H1 (cell line): Measurements from ENCODE around the gene MYH8. TPM values are rescaled to one million over a fixed set of nuclear protein-coding genes. Genes with fewer than 3 reads are reported as not detected.

Source experiments
- CTCF ChIA-PET: fragments of 300-600 bp; sonication (Branson Sonifier 250); formaldehyde crosslinking; loops from one replicate; lab custom pipeline; 2021; ENCODE audit not compliant: partially characterized antibody; lab: Charles Lee
- POLR2A ChIA-PET: fragments of 300-600 bp; sonication (Branson Sonifier 250); formaldehyde crosslinking; loops from one replicate; lab custom pipeline; 2021; ENCODE audit warnings: inconsistent platforms; ENCODE audit not compliant: partially characterized antibody; lab: Charles Lee
- DNase-seq, 2 experiments: peaks; one replicate each; pipeline versions ENCODE4 v3.0.0 to v3.0.0-alpha.2; 2010 to 2022; ENCODE audit warnings: low spot score in 2 of 2, low read depth in 1 of 2, mixed read lengths in 1 of 2
- FAIRE-seq: peaks from 2 replicates; lab custom pipeline; 2011; peaks lifted over from hg19 to GRCh38; lab: Jason Lieb, UNC
- H2AFZ ChIP-seq: 2 replicates; pipeline ENCODE4 v1.8.1; 2012; ENCODE audit warnings: low read length, inconsistent platforms
- H2AK5ac ChIP-seq: 2 replicates; pipeline ENCODE4 v1.6.1; 2013; ENCODE audit warnings: low read depth, low read length
- H2BK120ac ChIP-seq: replicated peaks from 2 replicates; pipeline ENCODE3; 2013; ENCODE audit warnings: low read depth, low read length, inconsistent platforms
- H2BK12ac ChIP-seq: 2 replicates; pipeline ENCODE4 v1.6.1; 2013; ENCODE audit warnings: low read depth, low read length
- H2BK15ac ChIP-seq: 2 replicates; pipeline ENCODE4 v1.6.1; 2013; ENCODE audit warnings: low read length
- H2BK20ac ChIP-seq: 2 replicates; pipeline ENCODE4 v1.6.1; 2013; ENCODE audit warnings: low read length
- H2BK5ac ChIP-seq: 2 replicates; pipeline ENCODE4 v1.6.1; 2013; ENCODE audit warnings: low read depth, low read length
- H3K14ac ChIP-seq: 2 replicates; pipeline ENCODE4 v1.6.1; 2013; ENCODE audit warnings: inconsistent platforms; ENCODE audit not compliant: insufficient read length
- H3K18ac ChIP-seq: 2 replicates; pipeline ENCODE4 v1.6.1; 2013; ENCODE audit warnings: low read length; ENCODE audit errors: extremely low read depth
- H3K23ac ChIP-seq: 2 replicates; pipeline ENCODE4 v1.6.1; 2013; ENCODE audit warnings: inconsistent platforms; ENCODE audit not compliant: insufficient read length
- H3K23me2 ChIP-seq: 2 replicates; pipeline ENCODE4 v1.6.1; 2013; ENCODE audit warnings: low read depth, low read length
- H3K27ac ChIP-seq: 2 replicates; pipeline ENCODE4 v1.6.1; 2011; ENCODE audit warnings: low read depth, low read length, inconsistent platforms
- H3K27me3 ChIP-seq, 4 experiments: replicated peaks in 1 of 4; 1 replicate in 1 of 4; 2 replicates in 3 of 4; pipeline versions ENCODE4 v1.6.1 to v1.8.1; 2011 to 2013; ENCODE audit warnings: low read length in 3 of 4, mild to moderate bottlenecking in 3 of 4, inconsistent platforms in 2 of 4, mixed read lengths in 2 of 4, moderate library complexity in 1 of 4; ENCODE audit not compliant: control insufficient read depth in 3 of 4, insufficient read depth in 3 of 4; ENCODE audit errors: extremely low read depth in 1 of 4
- H3K36me3 ChIP-seq, 4 experiments: 2 replicates each; pipeline versions ENCODE4 v1.6.1 to v1.8.1; 2011 to 2013; ENCODE audit warnings: mild to moderate bottlenecking in 4 of 4, low read length in 3 of 4, moderate library complexity in 2 of 4, control low read depth in 1 of 4, inconsistent platforms in 1 of 4; ENCODE audit not compliant: insufficient read depth in 4 of 4, control insufficient read depth in 2 of 4
- H3K4ac ChIP-seq: replicated peaks from 2 replicates; pipeline ENCODE3; 2013; ENCODE audit warnings: low read length, low read depth, mixed read lengths, inconsistent platforms; ENCODE audit not compliant: insufficient read length
- H3K4me1 ChIP-seq, 4 experiments: replicated peaks in 1 of 4; 1 replicate in 1 of 4; 2 replicates in 3 of 4; pipeline versions ENCODE4 v1.6.1 to v1.8.1; 2011 to 2013; ENCODE audit warnings: low read length in 3 of 4, inconsistent platforms in 2 of 4, mixed read lengths in 1 of 4; ENCODE audit not compliant: insufficient read depth in 4 of 4, control insufficient read depth in 3 of 4
- H3K4me2 ChIP-seq, 2 experiments: 2 replicates each; pipeline versions ENCODE4 v1.6.1 to v1.8.1; 2011 to 2013; ENCODE audit warnings: low read depth in 2 of 2, low read length in 2 of 2, control low read depth in 1 of 2, inconsistent platforms in 1 of 2, mild to moderate bottlenecking in 1 of 2; ENCODE audit not compliant: insufficient read depth in 1 of 2
- H3K4me3 ChIP-seq, 4 experiments: fragments of 200-600, 300-600 bp in 1 of 4; sonication (generic), shearing (Covaris generic), sonication (Bioruptor Twin) in 1 of 4; 2 replicates each; pipeline versions ENCODE4 v1.5.1 to v1.8.1; 2011 to 2016; ENCODE audit warnings: low read length in 4 of 4, low read depth in 3 of 4, control low read depth in 2 of 4, inconsistent platforms in 2 of 4, mild to moderate bottlenecking in 2 of 4, mixed read lengths in 1 of 4, moderate library complexity in 1 of 4; ENCODE audit not compliant: insufficient read depth in 2 of 4; ENCODE audit errors: extremely low read depth in 1 of 4
- H3K56ac ChIP-seq: replicated peaks from 2 replicates; pipeline ENCODE3; 2013; ENCODE audit warnings: low read depth, mild to moderate bottlenecking, mixed read lengths, low read length, inconsistent platforms; ENCODE audit not compliant: insufficient read length
- H3K79me1 ChIP-seq: 2 replicates; pipeline ENCODE4 v1.6.1; 2013; ENCODE audit warnings: low read depth, low read length, control low read depth
- H3K79me2 ChIP-seq, 2 experiments: 2 replicates each; pipeline versions ENCODE4 v1.6.1 to v1.8.1; 2012 to 2013; ENCODE audit warnings: low read length in 2 of 2, mild to moderate bottlenecking in 2 of 2, inconsistent platforms in 1 of 2; ENCODE audit not compliant: insufficient read depth in 2 of 2, control insufficient read depth in 1 of 2
- H3K9ac ChIP-seq, 4 experiments: replicated peaks in 1 of 4; 1 replicate in 1 of 4; 2 replicates in 3 of 4; pipeline versions ENCODE4 v1.6.1 to v1.8.1; 2011 to 2013; ENCODE audit warnings: low read depth in 3 of 4, low read length in 3 of 4, control low read depth in 2 of 4, mild to moderate bottlenecking in 2 of 4, moderate library complexity in 2 of 4, inconsistent platforms in 1 of 4; ENCODE audit errors: extremely low read depth in 1 of 4
- H3K9me3 ChIP-seq, 2 experiments: 2 replicates each; pipeline versions ENCODE4 v1.6.1 to v1.8.1; 2012 to 2013; ENCODE audit warnings: mild to moderate bottlenecking in 2 of 2, moderate library complexity in 2 of 2, control low read depth in 1 of 2, inconsistent platforms in 1 of 2, low read depth in 1 of 2, low read length in 1 of 2, mixed read lengths in 1 of 2; ENCODE audit not compliant: insufficient read depth in 2 of 2
- H4K20me1 ChIP-seq, 2 experiments: replicated peaks in 1 of 2; 2 replicates each; pipeline versions ENCODE3 to v1.8.1; 2011 to 2013; ENCODE audit warnings: inconsistent platforms in 2 of 2, low read length in 2 of 2, mild to moderate bottlenecking in 1 of 2; ENCODE audit not compliant: insufficient read depth in 2 of 2, control insufficient read depth in 1 of 2
- H4K5ac ChIP-seq: 2 replicates; pipeline ENCODE4 v1.6.1; 2013; ENCODE audit warnings: low read length, low read depth, mixed read lengths, inconsistent platforms; ENCODE audit not compliant: insufficient read length
- H4K8ac ChIP-seq: 2 replicates; pipeline ENCODE4 v1.8.0; 2013; ENCODE audit warnings: mild to moderate bottlenecking, moderate library complexity, low read length, inconsistent platforms; ENCODE audit not compliant: insufficient read depth; ENCODE audit errors: extremely low read depth
- H4K91ac ChIP-seq: replicated peaks from 2 replicates; pipeline ENCODE3; 2013; ENCODE audit warnings: low read length, mixed read lengths, inconsistent platforms; ENCODE audit not compliant: insufficient read length
- CREB1 ChIP-seq: IDR thresholded peaks from 2 replicates; pipeline ENCODE4 v1.6.1; 2012; ENCODE audit warnings: inconsistent platforms
- CTBP2 ChIP-seq: IDR thresholded peaks from 2 replicates; pipeline ENCODE4 v1.7.0; 2011; ENCODE audit warnings: borderline replicate concordance, mild to moderate bottlenecking, moderate library complexity, mixed read lengths, low read length; ENCODE audit not compliant: insufficient read depth, insufficient read length
- RXRA ChIP-seq: IDR thresholded peaks from 2 replicates; pipeline ENCODE4 v1.6.1; 2011; ENCODE audit warnings: low read depth, mild to moderate bottlenecking, low read length, moderate library complexity; ENCODE audit not compliant: insufficient read depth
- SP2 ChIP-seq: IDR thresholded peaks from 2 replicates; pipeline ENCODE4 v1.6.1; 2012; ENCODE audit warnings: mild to moderate bottlenecking, low read length, inconsistent platforms
- SRF ChIP-seq: IDR thresholded peaks from 2 replicates; pipeline ENCODE4 v1.6.1; 2011; ENCODE audit warnings: mild to moderate bottlenecking, low read depth, low read length, moderate library complexity
- TAF1 ChIP-seq: IDR thresholded peaks from 2 replicates; pipeline ENCODE4 v1.6.1; 2011; ENCODE audit warnings: mild to moderate bottlenecking, low read depth, low read length
- WGBS, 2 experiments: shearing (Covaris generic) in 1 of 2; methylation state at CpG; one replicate each; pipeline versions ENCODE4 v1.1.6 to v1.1.7; 2013 to 2015; ENCODE audit warnings: low lambda C conversion rate in 2 of 2, mixed read lengths in 2 of 2, inconsistent platforms in 1 of 2, low coverage in 1 of 2, missing lambda C conversion rate in 1 of 2; ENCODE audit not compliant: insufficient replicate concordance in 2 of 2, insufficient coverage in 1 of 2, insufficient read length in 1 of 2; ENCODE audit errors: extremely low coverage in 1 of 2, missing lambda C conversion rate in 1 of 2; 5-methylcytosine and 5-hydroxymethylcytosine counted together
- polyA plus RNA-seq, 7 experiments: library from polyadenylated mRNA; depleted of rRNA in 3 of 7; stranded (reverse) in 5 of 7; unstranded in 2 of 7; fragments of >200 nt in 5 of 7; fragments of 200-250 nt in 2 of 7; gene quantifications; 1 replicate in 5 of 7; 2 replicates in 1 of 7; 4 replicates in 1 of 7; pipeline versions ENCODE4 v1.2.1 to v1.2.3, GENCODE V29; 2011 to 2013; ENCODE audit warnings: missing spikeins in 2 of 7, mixed read lengths in 2 of 7
- total RNA-seq: library from RNA; stranded (reverse); fragmentation: NEBNext Ultra II Directional; extraction: Animal tissue kit (Norgen Biotek cat#: 25700); gene quantifications from 2 replicates; pipeline ENCODE4 v1.2.1, GENCODE V29; 2021

Gene MYH8
- total and polyA plus RNA-seq, 2 of the 8 experiments (the other 6 are each of a cell fraction or from before 2014, with no cell fraction given), result not detected

- Histone ChIP-seq H4K8ac (no peak overlapping the region), H3K4ac (no peak overlapping the region), H3K23me2 (no peaks in the 10 kb centered on the region; the same call in 1 of the 2 replicates), H3K4me3 (no peak overlapping the region), H3K23ac (no peak overlapping the region), H2BK15ac (no peak overlapping the region), H3K9me3 (no peaks in the 10 kb centered on the region), H2AFZ (no peak overlapping the region), H3K4me1 (no peaks in the 10 kb centered on the region), H3K14ac (no peak overlapping the region)
- DNase-seq, result no peak
- 89% methylated on average over 3 of the region's 3 CpGs; no CpG with 5 or more reads in 1 of the 2 experiments for WGBS, 2 experiments
- no peak for TF ChIP-seq SP2
- TF ChIP-seq CTBP2, result no peak
- TF ChIP-seq SRF, result no peak
- no peak for TF ChIP-seq CREB1
- TF ChIP-seq TAF1, result no peak
- no peak for TF ChIP-seq RXRA
- TF ChIP-seq, all 59 proteins: peak for 0
- H3K18ac ChIP-seq, result no peak overlapping the region
- H3K56ac ChIP-seq, result no peak overlapping the region
- no peaks in the 10 kb centered on the region for H3K27me3 ChIP-seq
- no peak for FAIRE-seq
- H2AK5ac ChIP-seq, result no peak overlapping the region
- no peaks in the 10 kb centered on the region for H3K79me1 ChIP-seq
- no peak overlapping the region for H4K91ac ChIP-seq
- no peak overlapping the region for H4K5ac ChIP-seq
- H2BK5ac ChIP-seq, result no peak overlapping the region
- ChIA-PET CTCF (interaction anchor here (0.8 to 11.7 kb wide), 3 partner anchors 10 to 273 kb away, joined by 3 to 176 read pairs (median 16); no protein-coding TSS in a partner anchor), POLR2A (no interaction called here)
- no peaks in the 10 kb centered on the region for H3K79me2 ChIP-seq
- no peak overlapping the region for H2BK20ac ChIP-seq
- no peaks in the 10 kb centered on the region for H3K36me3 ChIP-seq
- H3K9ac ChIP-seq, result no peak overlapping the region
- no peak overlapping the region for H2BK12ac ChIP-seq
- no peak overlapping the region for H3K4me2 ChIP-seq
- H2BK120ac ChIP-seq, result no peak overlapping the region
- H3K27ac ChIP-seq, result no peak overlapping the region
- no peaks in the 10 kb centered on the region for H4K20me1 ChIP-seq
Observed at GRCh38 chr17:10344816-10345215, 76.9 kb downstream of the MYH8 start.
